NB4 (cell line): Measurements from ENCODE around the gene PPP1R17.

Source experiments
- DNase-seq: peaks from one replicate; pipeline ENCODE4 v3.0.0; 2010; ENCODE audit warnings: low read depth
- H3K4me3 ChIP-seq: one replicate; pipeline ENCODE4 v1.5.1; 2011; ENCODE audit warnings: mild to moderate bottlenecking, low read depth, low read length, moderate library complexity
- CTCF ChIP-seq: IDR thresholded peaks from one replicate; pipeline ENCODE4 v1.5.1; 2012; ENCODE audit warnings: low read depth, low read length
- MAX ChIP-seq: IDR thresholded peaks from 2 replicates; pipeline ENCODE4 v1.6.1; 2011; ENCODE audit warnings: low read depth, low read length
- MYC ChIP-seq: IDR thresholded peaks from 2 replicates; pipeline ENCODE4 v1.6.1; 2011; ENCODE audit warnings: low read depth, low read length
- POLR2A ChIP-seq: IDR thresholded peaks from 2 replicates; pipeline ENCODE4 v1.6.1; 2011; ENCODE audit warnings: mild to moderate bottlenecking; ENCODE audit not compliant: insufficient read length; ENCODE audit errors: extremely low read depth

Gene PPP1R17

DNA sequence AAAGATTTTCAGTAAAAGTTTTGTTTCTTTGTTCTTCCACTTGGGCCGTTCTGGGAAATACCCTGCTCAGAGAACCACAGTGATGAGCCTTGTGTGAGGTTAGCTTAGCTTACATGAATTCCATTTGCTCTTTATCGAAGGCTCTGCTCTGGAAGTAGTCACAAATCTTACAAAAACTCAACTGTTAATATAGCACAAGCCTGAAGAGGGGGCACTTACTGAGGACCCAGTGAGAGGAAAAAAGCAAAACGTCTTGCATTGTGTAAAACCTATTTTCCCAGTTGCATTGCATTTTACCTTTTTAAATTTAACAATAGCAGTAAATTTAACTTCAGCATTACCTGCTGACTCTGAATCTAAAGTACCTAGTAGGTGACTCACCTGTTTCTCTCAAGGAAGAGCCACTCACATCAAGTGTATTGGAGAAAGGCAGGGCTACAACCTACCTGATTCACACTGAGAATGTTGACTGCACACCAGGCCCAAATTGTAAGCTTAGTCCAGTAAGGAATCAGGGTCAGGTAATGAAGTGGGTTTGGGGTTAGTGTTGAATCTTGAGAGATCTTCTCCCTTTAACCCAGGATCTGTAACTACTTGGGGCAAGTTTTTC is 42.3 kb downstream of the PPP1R17 start:
- DNase-seq = no peak
- H3K4me3 ChIP-seq = no peak overlapping the region
- TF ChIP-seq POLR2A (no peak), CTCF (peak; percentile 35)

DNA sequence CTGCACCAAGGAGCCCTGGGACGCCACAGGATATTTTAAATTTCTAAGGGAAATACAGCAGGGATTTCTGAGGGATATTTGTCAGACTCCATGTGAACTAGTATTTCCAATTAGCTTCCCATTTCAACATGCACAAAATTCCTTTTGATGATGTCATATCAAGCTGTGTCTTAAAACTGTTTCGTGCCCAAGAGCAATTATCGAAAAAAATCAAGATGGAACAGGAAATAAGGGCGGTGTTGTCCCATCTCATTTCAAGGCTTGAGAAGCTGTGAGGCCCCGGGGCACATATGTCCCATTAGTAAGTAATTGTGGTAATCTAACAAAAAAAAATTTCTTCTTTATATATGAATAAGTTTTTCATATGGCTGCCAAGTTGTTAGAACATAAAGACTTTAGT is 47.4 kb downstream of the PPP1R17 start:
- no peak overlapping the region for H3K4me3 ChIP-seq
- DNase-seq = no peak
- TF ChIP-seq MYC (no peak), MAX (no peak), POLR2A (no peak), CTCF (no peak)

DNA sequence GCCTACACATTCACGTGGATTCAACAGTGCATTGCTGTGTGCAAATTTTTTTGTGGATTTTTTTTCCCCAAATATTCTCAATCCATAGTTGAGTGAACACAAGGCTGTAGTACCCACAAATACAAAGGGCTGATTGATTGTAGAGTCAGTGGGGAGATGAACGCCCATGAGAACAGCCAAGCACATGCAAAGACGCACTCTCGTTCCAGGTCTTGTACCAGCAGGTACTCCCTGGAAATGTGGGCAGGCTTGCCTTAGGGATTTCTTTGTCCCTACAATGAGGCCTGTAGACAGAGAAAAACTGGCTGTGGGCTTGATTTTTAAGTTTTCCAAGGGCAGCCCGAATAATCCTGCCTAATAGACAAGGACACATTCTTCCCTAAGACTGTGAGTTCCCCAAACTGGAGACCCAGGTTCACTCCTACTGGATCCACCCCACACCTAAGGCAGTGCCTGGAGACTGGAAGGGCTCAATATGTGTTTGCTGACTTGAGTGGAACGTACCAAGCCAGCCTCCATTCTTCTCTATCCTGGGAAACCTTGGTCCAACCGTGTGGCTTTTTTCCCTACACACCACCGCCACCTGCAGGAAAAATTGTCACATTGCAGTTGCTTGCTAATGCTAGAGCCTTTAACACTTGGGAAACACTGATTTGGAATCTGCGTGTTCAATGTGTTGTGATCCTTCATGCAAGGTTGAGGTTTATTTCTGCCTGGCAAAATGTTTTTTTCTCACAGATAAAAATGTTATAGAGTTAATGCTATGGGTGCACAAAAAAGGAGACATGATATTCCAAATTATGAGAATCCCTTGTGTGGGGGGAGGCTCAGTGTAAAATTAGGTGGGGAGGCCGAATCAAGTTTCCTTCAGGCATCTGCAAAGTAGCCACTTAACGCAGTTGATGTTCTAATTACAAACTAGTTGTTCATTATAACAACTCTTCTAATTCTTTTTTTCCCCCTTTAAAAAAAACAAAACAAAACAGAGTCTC is 49.3 kb downstream of the PPP1R17 start:
- peak; percentile 67 for DNase-seq
- H3K4me3 ChIP-seq = no peak overlapping the region
- no peak for TF ChIP-seq MYC
- TF ChIP-seq MAX = no peak
- TF ChIP-seq POLR2A = no peak
- peak; percentile 95 for TF ChIP-seq CTCF

DNA sequence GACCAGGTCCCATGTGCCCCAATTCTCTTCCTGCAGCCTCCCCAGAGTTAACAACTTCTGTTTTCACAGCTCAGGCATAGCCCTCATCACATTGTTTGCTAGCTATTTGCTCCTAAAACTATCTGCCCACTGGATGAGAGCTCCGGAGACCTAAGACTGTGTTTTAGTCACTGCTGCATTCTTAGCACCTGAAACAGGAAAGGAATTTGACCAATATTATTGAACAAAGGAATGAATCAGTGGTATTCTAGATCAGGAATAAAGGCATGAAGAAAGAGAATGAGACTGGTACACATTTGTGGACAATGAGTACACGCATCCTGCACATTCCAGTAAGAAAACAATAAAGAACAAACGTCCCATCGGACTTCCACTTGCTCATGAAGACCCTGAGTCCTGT is 54.8 kb downstream of the PPP1R17 start:
- TF ChIP-seq CTCF = no peak
- H3K4me3 ChIP-seq = no peak overlapping the region
- DNase-seq = no peak

DNA sequence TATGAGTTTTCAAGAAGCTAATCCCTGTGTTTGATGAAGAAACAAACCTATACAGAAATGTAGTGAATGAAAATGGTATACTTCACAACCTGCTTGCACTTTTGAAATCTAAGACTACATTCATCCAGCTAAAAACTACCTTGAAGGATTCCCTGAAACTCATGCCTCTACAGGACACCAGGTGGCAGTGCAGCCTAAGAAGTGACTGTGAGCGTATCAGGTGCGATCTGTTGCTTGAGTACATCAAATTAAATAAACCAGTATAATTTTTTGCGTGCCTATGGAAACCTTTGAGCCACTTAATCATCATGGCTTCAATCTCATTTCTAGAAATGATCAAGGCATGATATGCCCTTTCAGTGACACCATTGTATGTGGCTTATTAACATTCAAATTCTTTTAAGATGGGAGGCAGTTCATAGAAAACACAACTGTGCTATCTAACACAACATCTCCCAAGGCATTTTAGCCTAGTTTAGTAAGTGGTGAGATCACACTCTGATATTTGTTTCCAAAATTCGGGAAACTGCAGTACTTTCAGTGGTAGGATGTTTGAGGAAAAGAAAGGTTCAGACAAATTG is 57.4 kb downstream of the PPP1R17 start:
- DNase-seq = peak; percentile 77
- peak; percentile 59 for TF ChIP-seq MYC
- TF ChIP-seq CTCF = peak; percentile 88
- TF ChIP-seq MAX = peak; percentile 65
- TF ChIP-seq POLR2A = no peak
- H3K4me3 ChIP-seq = no peak overlapping the region

GRCh38 chr7:31747553-31747952 is 60.5 kb downstream of the PPP1R17 start:
- H3K4me3 ChIP-seq = no peak overlapping the region
- no peak for DNase-seq
- no peak for TF ChIP-seq POLR2A
- no peak for TF ChIP-seq MYC
- no peak for TF ChIP-seq MAX
- no peak for TF ChIP-seq CTCF
